HepG2 (cell line): ENCODE results near the gene ITM2B. TPM values are rescaled to one million over a fixed set of nuclear protein-coding genes. Genes with fewer than 3 reads are reported as not detected.

Experiments used
- EP300 ChIP-seq, 3 experiments: sonication (generic) in 1 of 3; formaldehyde crosslinking in 1 of 3; IDR thresholded peaks; 2 replicates each; pipeline versions ENCODE4 v1.5.1 to v1.6.1; 2011 to 2020; ENCODE audit warnings: low read depth in 2 of 3, low read length in 2 of 3, borderline replicate concordance in 1 of 3, improper control_type of control experiment in 1 of 3, mild to moderate bottlenecking in 1 of 3, missing genetic modification reagents in 1 of 3, moderate library complexity in 1 of 3
- KAT7 ChIP-seq: IDR thresholded peaks from 2 replicates; pipeline ENCODE4 v1.6.1; 2018; ENCODE audit warnings: borderline replicate concordance, missing compliant biosample characterization
- NFIB ChIP-seq: sonication (generic); formaldehyde crosslinking; IDR thresholded peaks from 2 replicates; pipeline ENCODE4 v1.9.0; 2021; ENCODE audit warnings: missing genetic modification reagents, mild to moderate bottlenecking, borderline replicate concordance
- NFIC ChIP-seq: IDR thresholded peaks from 2 replicates; pipeline ENCODE4 v1.6.1; 2012; ENCODE audit warnings: mild to moderate bottlenecking, low read length, inconsistent platforms
- NONO ChIP-seq, 2 experiments: fragments of 450-650 bp in 1 of 2; sonication (generic) in 1 of 2; formaldehyde crosslinking in 1 of 2; IDR thresholded peaks in 1 of 2; conservative IDR thresholded peaks in 1 of 2; 2 replicates each; pipeline versions ENCODE4 v1.6.1 to v1.8.0; 2017 to 2022; ENCODE audit warnings: mild to moderate bottlenecking in 1 of 2, missing genetic modification reagents in 1 of 2, moderate library complexity in 1 of 2
- NR2F2 ChIP-seq: IDR thresholded peaks from 2 replicates; pipeline ENCODE4 v1.6.1; 2012; ENCODE audit warnings: low read depth, inconsistent platforms, borderline replicate concordance
- ONECUT2 ChIP-seq: sonication (generic); formaldehyde crosslinking; IDR thresholded peaks from 2 replicates; pipeline ENCODE4 v1.4.0; 2020; ENCODE audit warnings: missing genetic modification reagents
- PCBP1 ChIP-seq: fragments of 200-400 bp; formaldehyde crosslinking; IDR thresholded peaks from 2 replicates; pipeline ENCODE4 v1.6.1; 2017; ENCODE audit warnings: mild to moderate bottlenecking, low read depth, low read length, borderline replicate concordance
- POGK ChIP-seq: sonication (generic); formaldehyde crosslinking; conservative IDR thresholded peaks from 2 replicates; pipeline ENCODE4 v1.8.0; 2022; ENCODE audit warnings: mild to moderate bottlenecking, moderate library complexity, missing genetic modification reagents
- REPIN1 ChIP-seq: sonication (generic); formaldehyde crosslinking; IDR thresholded peaks from 2 replicates; pipeline ENCODE4 v1.8.0; 2022; ENCODE audit warnings: missing genetic modification reagents, low read depth, mild to moderate bottlenecking, borderline replicate concordance
- SIX4 ChIP-seq: sonication (generic); formaldehyde crosslinking; IDR thresholded peaks from 2 replicates; pipeline ENCODE4 v1.4.0; 2020; ENCODE audit warnings: missing genetic modification reagents
- SOX6 ChIP-seq, 2 experiments: fragments of 450-650 bp in 1 of 2; sonication (generic) in 1 of 2; formaldehyde crosslinking in 1 of 2; IDR thresholded peaks; 2 replicates each; pipeline versions ENCODE4 v1.4.0 to v1.6.1; 2017 to 2020; ENCODE audit warnings: antibody characterized with exemption in 1 of 2, mild to moderate bottlenecking in 1 of 2, missing genetic modification reagents in 1 of 2
- ZNF12 ChIP-seq: sonication (generic); formaldehyde crosslinking; IDR thresholded peaks from 2 replicates; pipeline ENCODE4 v1.5.0; 2020; ENCODE audit warnings: missing genetic modification reagents
- ZNF547 ChIP-seq: sonication (generic); formaldehyde crosslinking; IDR thresholded peaks from 2 replicates; pipeline ENCODE4 v1.5.1; 2020; ENCODE audit warnings: mild to moderate bottlenecking, missing genetic modification reagents
- ZNF563 ChIP-seq: sonication (generic); formaldehyde crosslinking; IDR thresholded peaks from 2 replicates; pipeline ENCODE4 v1.8.0; 2022; ENCODE audit warnings: mild to moderate bottlenecking, moderate library complexity, missing genetic modification reagents
- polyA plus RNA-seq, 8 experiments: library from polyadenylated mRNA; depleted of rRNA in 3 of 8; stranded (reverse) in 7 of 8; unstranded in 1 of 8; fragments of >200 nt; fragmentation: Illumina TruSeq in 4 of 8; extraction: Trizol in 4 of 8; gene quantifications; 2 replicates each; pipeline versions ENCODE4 v1.2.1 to v1.2.3, GENCODE V29; 2011 to 2016; ENCODE audit warnings: low read depth in 4 of 8, missing spikeins in 1 of 8, mixed read lengths in 1 of 8; ENCODE audit not compliant: insufficient read depth in 1 of 8
- total RNA-seq, 5 experiments: library from RNA; depleted of rRNA; stranded (reverse); fragments of >200 nt; fragmentation: Illumina TruSeq; extraction: Trizol; gene quantifications; 2 replicates each; pipeline ENCODE4 v1.2.3, GENCODE V29; 2016; ENCODE audit warnings: low read depth in 1 of 5
- TF ChIP-seq, protein P1 (sequence below): sonication (generic); formaldehyde crosslinking; IDR thresholded peaks from 2 replicates; pipeline ENCODE4 v1.4.0; 2020; ENCODE audit warnings: mild to moderate bottlenecking, missing genetic modification reagents
- TF ChIP-seq, protein P2 (sequence below): sonication (generic); formaldehyde crosslinking; IDR thresholded peaks from 2 replicates; pipeline ENCODE4 v1.8.1; 2023; ENCODE audit warnings: mild to moderate bottlenecking, moderate library complexity, missing genetic modification reagents

ITM2B gene
- total and polyA plus RNA-seq, 2 of the 13 experiments (the other 11 are each of a cell fraction or from before 2014, with no cell fraction given) = 158 to 373 TPM

DNA sequence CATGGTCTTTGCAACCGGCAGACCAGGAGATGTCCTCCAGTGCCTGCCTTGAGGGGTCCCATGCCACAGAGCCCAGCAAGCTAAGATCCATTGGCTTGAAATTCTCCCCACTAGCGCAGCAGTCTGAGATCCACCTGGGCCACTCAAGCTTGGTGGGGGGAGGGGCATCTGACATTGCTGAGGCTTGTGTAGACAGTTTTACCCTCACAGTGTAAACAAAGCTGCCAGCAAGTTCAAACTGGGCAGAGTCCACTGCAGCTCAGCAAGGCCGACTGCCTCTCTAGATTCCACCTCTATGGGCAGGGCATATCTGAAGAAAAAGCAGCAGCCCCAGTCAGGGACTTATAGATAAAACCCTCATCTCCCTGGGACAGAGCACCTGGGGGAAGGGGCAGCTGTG is 32.0 kb upstream of the ITM2B start (continued):
- TF ChIP-seq, protein P1, sequence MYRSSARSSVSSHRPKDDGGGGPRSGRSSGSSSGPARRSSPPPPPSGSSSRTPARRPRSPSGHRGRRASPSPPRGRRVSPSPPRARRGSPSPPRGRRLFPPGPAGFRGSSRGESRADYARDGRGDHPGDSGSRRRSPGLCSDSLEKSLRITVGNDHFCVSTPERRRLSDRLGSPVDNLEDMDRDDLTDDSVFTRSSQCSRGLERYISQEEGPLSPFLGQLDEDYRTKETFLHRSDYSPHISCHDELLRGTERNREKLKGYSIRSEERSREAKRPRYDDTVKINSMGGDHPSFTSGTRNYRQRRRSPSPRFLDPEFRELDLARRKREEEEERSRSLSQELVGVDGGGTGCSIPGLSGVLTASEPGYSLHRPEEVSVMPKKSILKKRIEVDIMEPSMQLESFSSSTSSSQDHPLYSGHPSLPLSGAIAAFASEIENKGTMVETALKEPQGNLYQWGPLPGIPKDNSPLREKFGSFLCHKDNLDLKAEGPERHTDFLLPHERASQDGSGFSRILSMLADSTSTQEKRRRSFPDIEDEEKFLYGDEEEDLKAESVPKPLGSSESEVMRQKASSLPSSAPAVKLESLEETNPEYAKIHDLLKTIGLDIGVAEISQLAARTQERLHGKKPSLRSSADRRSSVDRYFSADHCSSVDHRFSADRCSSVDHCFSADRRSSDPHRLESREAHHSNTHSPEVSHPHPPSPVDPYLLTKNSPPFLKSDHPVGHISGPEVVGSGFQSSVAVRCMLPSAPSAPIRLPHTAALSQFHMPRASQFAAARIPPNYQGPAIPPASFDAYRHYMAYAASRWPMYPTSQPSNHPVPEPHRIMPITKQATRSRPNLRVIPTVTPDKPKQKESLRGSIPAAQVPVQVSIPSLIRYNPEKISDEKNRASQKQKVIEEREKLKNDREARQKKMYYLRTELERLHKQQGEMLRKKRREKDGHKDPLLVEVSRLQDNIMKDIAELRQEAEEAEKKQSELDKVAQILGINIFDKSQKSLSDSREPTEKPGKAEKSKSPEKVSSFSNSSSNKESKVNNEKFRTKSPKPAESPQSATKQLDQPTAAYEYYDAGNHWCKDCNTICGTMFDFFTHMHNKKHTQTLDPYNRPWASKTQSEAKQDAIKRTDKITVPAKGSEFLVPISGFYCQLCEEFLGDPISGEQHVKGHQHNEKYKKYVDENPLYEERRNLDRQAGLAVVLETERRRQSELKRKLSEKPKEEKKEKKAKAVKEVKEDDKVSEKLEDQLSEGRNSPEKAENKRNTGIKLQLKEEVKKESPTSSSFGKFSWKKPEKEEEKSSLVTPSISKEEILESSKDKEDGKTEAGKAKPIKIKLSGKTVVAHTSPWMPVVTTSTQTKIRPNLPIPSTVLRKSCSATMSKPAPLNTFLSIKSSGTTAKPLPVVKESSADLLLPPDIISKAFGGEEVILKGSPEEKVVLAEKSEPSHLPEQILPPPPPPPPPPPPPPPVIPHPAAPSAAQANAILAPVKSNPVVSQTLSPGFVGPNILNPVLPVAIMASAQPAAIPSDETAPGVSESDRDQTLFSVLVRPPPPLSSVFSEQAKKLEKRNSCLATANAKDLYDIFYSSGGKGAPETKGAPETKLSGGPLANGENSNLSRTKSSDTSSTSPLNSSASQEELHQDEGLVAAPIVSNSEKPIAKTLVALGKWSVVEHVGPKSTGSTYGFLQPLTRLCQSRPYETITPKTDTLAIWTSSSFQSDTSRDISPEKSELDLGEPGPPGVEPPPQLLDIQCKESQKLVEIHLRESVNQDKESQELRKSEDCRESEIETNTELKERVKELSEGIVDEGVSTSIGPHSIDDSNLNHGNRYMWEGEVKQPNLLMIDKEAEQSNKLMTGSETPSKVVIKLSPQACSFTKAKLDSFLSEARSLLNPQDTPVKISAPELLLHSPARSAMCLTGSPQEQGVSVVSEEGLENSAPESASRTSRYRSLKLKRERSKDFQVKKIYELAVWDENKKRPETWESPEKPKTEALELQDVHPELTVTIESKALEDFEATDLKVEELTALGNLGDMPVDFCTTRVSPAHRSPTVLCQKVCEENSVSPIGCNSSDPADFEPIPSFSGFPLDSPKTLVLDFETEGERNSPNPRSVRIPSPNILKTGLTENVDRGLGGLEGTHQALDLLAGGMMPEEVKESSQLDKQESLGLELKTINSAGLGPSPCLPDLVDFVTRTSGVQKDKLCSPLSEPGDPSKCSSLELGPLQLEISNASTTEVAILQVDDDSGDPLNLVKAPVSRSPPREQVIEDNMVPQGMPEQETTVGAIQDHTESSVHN (CRISPR knock-in tag) = 0 out of 2 replicates have a peak, but pooled peaks have one; percentile 40
- 0 out of 2 replicates have a peak, but pooled peaks have one; percentile 16 for TF ChIP-seq SIX4 (CRISPR knock-in tag)
- TF ChIP-seq ZNF563 (CRISPR knock-in tag) = 0 out of 2 replicates have a peak, but pooled peaks have one; percentile 42
- TF ChIP-seq KAT7 (CRISPR knock-in tag) = peak; percentile 83; the same call in 1 of the 2 replicates
- peak; percentile 33; the same call in 1 of the 2 replicates for TF ChIP-seq NR2F2
- peak; percentile 44; the same call in 1 of the 2 replicates for TF ChIP-seq NFIC
- peak; percentile 59; the same call in 1 of the 2 replicates for TF ChIP-seq ZNF547 (CRISPR knock-in tag)
- TF ChIP-seq ONECUT2 (CRISPR knock-in tag) = no peak
- TF ChIP-seq REPIN1 = peak; percentile 77; the same call in 1 of the 2 replicates
- peak in 1 of 2 experiments; percentile 77; a peak in 2 of 4 replicates for TF ChIP-seq EP300 (IDR thresholded peaks at IDR 0.05; ENCODE audit: low read depth in 2 of 2, low read length in 2 of 2)
- peak; percentile 57; the same call in 1 of the 2 replicates for TF ChIP-seq EP300 (CRISPR knock-in tag; IDR thresholded peaks at IDR 0.05; ENCODE audit: borderline replicate concordance)
- 0 out of 2 replicates have a peak, but pooled peaks have one; percentile 37 for TF ChIP-seq ZNF12 (CRISPR knock-in tag)
- TF ChIP-seq NFIB (CRISPR knock-in tag) = no peak
- no peak for TF ChIP-seq PCBP1
- TF ChIP-seq, protein P2, sequence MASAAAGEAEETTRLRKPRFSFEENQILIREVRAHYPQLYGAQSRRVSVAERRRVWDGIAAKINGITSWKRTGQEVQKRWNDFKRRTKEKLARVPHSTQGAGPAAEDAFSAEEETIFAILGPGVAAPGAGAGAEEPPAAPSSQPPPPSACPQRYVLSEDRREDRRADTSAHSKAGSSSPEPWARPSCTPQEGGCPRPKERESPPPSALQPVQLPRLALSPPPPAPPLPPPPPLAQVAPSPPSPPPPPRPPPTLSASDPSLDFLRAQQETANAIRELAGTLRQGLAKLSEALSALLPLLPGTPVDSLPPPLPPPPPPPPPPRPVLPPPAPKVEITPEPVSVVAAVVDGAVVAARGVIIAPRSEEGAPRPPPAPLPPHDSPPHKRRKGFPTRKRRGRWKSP (CRISPR knock-in tag) = peak; percentile 18; the same call in 1 of the 2 replicates
- TF ChIP-seq SOX6 (IDR thresholded peaks at IDR 0.05) = no peak
- peak; percentile 81 for TF ChIP-seq SOX6 (CRISPR knock-in tag; IDR thresholded peaks at IDR 0.05)
- no peak for TF ChIP-seq NONO (IDR thresholded peaks at IDR 0.05)
- TF ChIP-seq NONO (CRISPR knock-in tag; conservative IDR thresholded peaks at IDR 0.05) = peak; percentile 60; the same call in 1 of the 2 replicates
- TF ChIP-seq POGK (CRISPR knock-in tag) = peak; percentile 65; the same call in 1 of the 2 replicates
